Measurements from ENCODE around the gene IGIP. TPM values are rescaled to one million over a fixed set of nuclear protein-coding genes. Genes with fewer than 3 reads are reported as not detected.
"Not testable (repeated sequence)": the region's sequence is repeated elsewhere in the genome, so short reads cannot be mapped to it uniquely, and the experiment has no call there.

IGIP gene
- total RNA-seq, 1 donor from 2014 or later = 15.9 TPM

DNA sequence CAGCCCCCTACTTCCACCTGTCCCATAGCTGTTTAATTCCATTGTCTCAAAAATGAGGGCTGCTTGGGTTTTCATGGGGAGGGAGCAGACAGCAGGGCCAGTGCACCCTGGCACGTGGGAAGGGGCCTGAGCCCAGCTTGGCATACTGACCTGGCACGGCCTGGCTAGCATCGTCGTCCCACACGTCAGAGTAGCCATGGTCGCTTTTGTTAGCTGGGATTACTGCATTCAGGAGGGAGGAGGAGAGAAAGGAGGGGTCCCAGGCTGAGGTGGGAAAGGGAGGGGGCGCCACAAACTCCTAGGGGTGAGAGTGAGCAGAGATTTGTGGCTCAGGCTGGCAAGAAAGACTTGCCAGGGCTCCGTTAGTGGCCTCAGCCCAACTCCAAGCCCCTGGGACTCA, 28.2 kb downstream of the IGIP start:
- intact Hi-C loops (cut with DNase I) = no loop called here
- no peak for DNase-seq (ENCODE audit: low spot score)

DNA sequence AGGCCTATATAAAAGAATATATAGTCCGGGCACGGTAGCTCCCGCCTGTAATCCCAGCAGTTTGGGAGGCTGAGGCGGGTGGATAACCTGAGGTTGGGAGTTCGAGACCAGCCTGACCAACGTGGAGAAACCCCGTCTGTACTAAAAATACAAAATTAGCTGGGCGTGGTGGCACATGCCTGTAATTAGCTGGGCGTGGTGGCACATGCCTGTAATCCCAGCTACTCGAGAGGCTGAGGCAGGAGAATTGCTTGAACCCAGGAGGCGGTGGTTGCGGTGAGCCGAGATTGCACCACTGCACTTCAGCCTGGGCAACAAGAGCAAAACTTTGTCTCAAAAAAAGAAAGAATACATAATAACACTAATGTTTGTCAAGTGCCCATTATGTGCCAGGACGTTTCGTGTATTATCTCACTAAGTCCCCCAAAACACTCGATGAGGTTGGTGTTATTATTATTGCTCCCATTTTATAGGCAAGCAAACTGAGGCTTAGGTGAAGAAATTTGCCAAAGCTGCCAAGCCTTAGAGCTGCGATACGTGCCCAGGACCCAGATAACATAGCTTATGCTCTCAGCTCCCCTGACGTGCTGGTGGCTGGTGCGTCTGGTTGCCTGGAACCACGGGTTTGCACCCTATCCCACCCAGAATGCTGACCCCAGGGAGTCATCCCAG, 29.1 kb downstream of the IGIP start:
- intact Hi-C loops (cut with DNase I) = loop anchor here (5.0 kb wide), 1 partner anchor 293 kb away; no protein-coding TSS in a partner anchor
- DNase-seq (ENCODE audit: low spot score) = not testable (repeated sequence)

DNA sequence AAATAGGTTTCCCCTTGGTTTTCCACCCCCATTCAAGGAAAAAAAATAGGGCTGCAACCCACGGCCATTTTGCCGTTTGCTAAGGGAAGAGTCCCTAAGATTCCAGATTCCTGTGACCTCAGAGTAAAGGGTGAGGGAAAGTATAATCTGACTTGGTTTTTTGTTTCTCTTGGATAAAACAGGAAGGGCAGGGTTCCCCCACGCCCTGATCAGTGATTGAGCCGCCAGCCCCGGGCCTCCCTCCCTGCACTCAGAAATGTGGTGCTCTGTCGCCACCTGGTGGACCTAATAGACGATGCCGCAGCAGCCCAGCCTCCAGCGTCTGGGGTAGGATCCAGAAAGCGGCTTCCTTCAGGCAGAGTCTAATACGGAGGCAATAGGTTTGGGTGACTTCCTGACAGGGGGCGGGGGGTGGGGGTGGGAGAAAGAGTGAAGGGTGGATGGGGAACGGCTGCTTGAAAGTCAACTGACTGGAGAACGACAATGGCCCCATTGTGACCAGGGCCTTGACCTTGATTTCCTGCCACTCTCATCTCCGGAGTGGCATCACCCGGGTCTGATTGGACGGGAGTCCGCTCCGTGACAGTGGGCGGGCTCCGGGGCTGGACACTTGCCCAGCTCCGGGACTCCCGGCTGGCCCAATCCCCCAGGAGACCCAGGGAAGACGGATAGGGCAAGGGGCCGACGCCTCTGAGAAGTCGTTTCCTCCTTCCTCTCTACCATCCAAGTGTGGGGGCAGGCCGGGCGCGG, 31.5 kb downstream of the IGIP start:
- DNase-seq (ENCODE audit: low spot score) = peak; percentile 96
- intact Hi-C loops (cut with DNase I) = loop anchor here (1.0 to 5.0 kb wide), 3 partner anchors 85 to 370 kb away; no protein-coding TSS in a partner anchor

DNA sequence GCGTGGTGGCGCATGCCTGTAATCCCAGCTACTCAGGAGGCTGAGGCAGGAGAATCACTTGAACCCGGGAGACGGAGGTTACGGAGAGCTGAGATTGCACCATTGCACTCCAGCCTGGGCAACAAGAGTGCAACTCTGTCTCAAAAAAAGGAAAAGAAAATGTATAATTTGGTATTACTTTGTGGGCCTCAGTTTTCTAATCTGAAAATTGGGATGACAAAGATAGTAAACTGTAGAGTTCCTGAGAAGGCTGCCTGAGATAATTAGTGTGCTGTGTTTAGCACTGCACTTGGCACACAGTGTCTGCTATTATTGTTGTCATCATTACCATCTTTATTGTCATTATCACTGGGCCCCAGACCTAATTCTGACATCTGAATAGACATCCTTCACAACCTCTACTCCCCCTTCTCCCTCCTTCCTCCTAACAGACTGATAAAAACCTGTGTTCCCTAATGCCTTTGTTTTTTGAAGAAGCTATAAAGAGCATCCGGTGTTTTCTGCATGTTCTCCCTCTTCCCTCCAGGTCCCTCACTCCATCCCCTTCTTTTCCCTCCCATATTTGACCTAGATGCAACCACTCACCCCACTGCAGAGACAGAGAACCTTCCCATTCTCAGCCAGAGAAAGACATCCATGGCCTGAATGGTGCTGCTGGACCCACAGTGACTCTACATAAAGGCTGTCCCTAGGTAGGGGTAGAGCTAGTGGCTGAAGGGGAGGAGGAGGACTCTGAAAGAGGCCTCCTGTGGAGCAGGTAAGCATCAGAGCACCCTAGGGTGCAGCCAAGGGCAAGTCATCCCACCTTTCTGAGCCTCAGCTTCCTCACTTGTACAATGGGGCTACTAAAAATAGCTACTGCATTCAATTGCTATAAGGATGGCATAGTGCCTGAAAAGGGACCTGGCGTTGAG, 33.5 kb downstream of the IGIP start:
- DNase-seq (ENCODE audit: low spot score) = no peak
- intact Hi-C loops (cut with DNase I) = loop anchor here (5.0 kb wide), 1 partner anchor 297 kb away; no protein-coding TSS in a partner anchor

DNA sequence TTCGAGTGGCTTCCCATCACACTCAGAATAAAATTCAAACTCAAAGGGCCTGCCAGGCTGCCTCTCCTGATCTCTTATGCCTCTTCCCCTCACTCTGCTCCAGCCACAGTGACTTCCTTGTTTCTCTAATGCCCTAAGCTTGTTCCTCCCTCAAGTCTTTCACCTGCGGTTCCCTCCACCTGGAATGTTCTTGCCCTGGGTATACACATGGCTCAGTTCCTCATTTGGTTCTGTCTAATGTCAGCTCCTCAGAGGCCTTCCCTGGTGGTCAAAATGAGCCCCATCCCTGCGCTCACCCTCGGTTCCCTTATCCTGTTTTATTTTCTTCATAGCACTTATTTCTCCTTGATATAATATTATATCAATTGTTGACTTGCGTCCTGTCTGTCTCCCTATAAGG, 36.5 kb downstream of the IGIP start:
- intact Hi-C loops (cut with DNase I) = no loop called here
- no peak for DNase-seq (ENCODE audit: low spot score)

DNA sequence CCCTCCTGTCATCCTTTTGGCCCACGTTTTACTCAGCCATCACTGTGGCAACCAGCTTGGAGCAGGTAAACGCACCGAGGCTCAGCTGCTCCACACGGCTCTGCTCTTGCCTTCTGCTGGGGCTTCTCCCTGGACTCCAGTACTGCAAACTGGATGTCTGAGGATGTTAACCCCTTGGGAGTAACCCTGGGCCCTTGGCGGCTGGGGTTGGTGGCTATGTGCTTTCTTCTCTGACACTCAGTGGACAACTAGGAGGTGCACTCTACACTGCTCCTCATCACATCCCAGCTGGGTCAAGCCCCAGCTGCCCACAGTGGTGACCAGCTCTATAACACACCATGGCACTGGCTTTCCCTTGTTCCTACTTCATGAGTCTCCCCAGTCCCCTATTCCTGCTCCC, 37.0 kb downstream of the IGIP start:
- no peak for DNase-seq (ENCODE audit: low spot score)
- intact Hi-C loops (cut with DNase I) = no loop called here

DNA sequence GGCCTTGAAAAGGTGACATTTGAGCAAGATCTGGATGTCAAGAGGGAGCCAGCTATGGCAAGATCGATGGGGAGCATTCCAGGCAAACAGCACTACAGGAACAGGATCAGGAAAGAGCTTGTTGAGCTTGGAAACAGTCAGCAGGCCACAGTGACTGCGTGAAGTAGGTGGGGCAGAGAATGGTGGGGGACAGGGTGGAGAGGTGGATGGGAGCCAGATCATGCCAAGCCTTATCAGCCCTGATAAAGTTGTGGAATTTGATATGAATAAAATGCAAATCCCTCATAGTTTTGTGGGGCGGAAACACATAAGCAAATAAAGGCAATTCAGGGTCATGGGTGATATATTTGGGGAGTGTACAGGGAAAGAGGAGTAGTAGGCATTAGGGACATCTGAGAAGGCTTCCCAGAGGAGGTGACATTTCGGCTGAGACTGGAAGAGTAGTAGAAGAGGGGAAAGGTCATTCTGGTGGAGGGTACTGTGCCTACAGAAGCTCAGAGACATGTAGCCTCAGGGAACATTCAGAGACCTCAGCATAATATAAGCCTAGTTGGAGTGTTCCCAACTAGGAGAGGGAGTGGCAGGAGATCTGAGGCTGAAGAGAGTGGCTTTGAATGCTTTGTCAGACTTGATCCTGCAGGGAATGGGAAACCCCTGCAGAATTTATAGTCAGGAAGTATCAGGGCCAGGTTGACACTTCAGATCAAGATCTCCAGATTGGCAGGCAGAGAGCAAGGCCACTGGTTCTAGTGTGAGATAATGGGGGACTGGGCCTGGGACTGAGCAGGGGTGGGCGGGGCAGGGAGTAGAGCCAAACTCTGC, 39.6 kb downstream of the IGIP start:
- intact Hi-C loops (cut with DNase I) = no loop called here
- no peak for DNase-seq (ENCODE audit: low spot score)

DNA sequence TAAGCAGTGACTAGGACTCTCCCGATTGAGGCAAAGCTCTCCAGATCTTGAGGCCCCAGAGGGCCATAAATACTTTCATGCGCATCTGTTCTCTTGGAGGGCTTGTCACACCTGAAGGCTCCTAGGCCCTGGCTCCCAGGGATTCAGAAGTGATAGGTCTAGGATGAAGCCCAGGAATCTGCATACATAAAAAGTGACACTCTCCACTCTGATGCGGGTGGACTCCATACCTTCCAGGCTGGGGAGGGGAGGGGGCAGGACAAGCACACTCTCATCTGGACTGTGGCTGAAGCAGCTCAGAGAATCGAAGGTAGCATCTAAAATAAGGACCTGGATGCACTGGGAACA, 40.2 kb downstream of the IGIP start:
- DNase-seq (ENCODE audit: low spot score) = no peak
- intact Hi-C loops (cut with DNase I) = no loop called here

DNA sequence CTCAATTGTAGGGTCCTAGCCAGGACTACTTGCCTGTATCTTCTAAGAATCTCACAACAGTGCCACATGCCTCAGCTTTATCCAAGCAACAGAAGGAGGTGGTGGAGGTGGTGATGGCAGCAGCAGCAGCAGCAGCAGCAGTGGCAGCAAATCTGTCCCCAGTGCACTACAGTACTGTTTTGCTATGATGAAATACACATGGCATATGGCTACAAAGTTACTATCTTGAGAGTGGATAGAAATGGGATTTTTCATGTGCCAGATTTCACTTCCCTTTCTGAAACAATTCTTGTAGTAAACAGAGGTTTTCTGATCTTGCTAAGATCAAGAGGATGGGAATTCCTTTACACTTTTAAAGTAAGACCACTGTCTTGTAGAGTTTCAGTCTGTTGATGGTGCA, 41.2 kb downstream of the IGIP start:
- intact Hi-C loops (cut with DNase I) = no loop called here
- DNase-seq (ENCODE audit: low spot score) = no peak

DNA sequence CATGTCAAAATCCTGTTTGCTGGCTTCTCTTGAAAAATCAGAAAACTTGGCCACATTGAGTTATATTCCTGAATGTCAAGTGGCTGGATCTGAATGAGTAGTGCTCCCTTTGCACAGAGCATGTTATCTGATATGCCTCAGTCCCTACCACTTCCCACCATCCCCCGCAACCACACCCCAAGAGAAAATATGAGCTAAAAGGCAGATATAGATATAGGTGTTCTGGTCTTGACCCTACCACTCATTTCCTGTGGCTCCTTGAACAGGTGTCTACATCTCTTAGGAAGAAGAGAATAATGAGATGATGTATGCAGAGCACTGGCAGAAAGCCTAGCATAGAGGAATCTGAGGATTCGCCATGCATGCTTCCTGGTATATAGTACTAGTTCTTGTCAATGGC, 42.6 kb downstream of the IGIP start:
- intact Hi-C loops (cut with DNase I) = no loop called here
- no peak for DNase-seq (ENCODE audit: low spot score)

DNA sequence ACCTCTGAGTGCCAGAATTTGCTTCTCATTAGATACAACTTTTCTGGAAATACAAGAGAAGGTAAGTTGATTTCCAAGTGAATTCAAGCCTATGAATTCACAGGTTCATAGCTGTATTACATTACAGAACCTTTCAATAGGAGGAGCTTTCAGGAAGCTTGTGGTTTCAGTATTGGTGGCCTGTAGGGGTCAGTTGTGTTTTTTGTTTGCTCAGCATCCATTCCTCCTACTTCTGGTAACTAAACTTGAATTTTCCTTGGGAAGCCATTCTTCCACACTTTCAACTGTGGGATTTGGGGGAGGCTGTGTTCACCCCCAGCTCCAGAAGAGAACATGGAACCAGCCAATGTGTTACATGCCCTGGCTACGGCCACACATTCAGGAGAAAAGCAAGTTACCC, 43.7 kb downstream of the IGIP start:
- DNase-seq (ENCODE audit: low spot score) = no peak
- intact Hi-C loops (cut with DNase I) = no loop called here

DNA sequence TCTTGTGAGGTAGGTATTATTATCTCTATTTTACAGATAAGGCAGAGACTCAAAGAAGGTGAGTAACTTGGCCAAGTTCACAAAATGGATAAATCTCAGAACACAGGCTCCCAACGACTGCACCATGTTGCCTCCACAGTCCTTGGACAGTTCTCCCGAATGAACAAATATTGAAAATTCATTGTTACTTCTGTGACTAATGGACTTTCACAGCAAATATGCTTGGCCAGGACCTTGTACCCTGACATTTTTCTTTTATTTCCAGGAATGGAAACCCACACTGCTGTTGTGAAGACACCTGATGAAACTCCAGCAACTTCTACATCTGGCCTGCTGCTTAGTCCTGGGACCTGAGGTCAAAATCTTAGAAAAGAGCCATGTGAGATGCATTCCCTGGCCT, 46.7 kb downstream of the IGIP start:
- intact Hi-C loops (cut with DNase I) = no loop called here
- DNase-seq (ENCODE audit: low spot score) = no peak

DNA sequence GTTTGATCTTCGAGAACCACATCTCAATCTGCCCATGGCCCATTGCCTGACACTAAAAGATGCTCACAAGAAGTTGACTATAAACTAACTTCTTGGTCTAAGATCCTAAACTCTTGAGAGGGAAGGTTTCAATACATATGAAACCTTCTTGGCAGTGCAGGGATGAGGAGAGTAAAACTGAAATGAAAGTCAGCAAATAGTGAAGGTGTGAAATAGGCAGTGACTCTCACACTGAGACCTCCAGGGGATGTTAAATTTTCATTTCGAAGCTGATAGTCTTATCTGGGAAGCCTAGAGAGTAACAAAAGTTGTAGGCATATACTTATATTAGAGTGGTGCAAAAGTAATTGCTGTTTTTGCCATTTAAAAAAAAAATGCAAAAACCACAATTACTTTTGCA, 48.3 kb downstream of the IGIP start:
- intact Hi-C loops (cut with DNase I) = no loop called here
- no peak for DNase-seq (ENCODE audit: low spot score)

DNA sequence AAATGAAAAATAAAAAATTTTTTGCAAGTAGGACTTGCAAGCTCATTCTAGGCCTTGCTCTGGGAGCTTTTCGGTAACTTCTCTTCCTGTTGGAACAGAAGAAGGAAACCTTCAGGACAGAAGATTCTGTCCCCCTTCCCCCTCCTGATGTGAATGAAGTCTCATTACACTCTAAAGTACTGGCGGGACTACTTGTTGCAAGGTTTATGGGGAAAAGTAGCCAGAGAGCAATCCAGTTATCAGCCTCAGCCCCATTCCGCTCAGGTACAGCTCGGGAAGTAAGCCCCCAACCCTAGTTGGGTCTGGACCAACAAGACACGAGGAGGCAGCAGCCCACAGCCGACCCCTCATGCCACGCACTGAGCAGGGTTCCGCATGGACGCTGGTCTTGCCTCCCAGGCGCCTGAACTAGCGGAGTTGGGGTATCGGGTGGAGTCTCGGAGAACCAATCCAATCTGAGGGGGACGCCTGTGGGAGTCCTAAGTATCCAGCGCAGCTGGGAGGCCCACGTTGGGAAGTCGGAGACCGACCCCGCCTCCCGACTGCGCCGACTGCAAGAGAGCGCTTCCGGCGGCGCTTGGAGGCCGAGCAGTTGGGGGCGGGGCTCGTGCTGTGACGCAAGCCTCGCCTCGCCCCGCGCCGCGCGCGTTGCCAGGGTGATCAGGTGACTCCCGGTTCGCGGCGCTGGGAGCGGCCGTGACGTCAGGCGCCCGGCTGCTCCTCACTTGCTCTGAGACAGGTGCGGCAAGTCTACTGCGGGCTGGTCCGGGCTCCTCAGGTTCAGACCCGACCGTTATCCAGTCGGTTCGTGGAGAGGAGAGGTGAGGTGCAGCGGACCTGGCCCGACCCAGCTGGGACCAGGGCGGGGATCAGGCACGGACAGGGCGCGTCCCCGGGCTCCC, 49.0 kb downstream of the IGIP start, which contains the start of gene CYSTM1:
CYSTM1 (plus strand) TSS at position 724 of the 902 bp plus-strand sequence. CDS start 19,278 bp downstream, outside the sequence.
- peak; percentile 99 for DNase-seq (ENCODE audit: low spot score)
- intact Hi-C loops (cut with DNase I) = loop anchor here (5.0 kb wide), 1 partner anchor 173 kb away; the partner anchor contains the start of gene HBEGF

DNA sequence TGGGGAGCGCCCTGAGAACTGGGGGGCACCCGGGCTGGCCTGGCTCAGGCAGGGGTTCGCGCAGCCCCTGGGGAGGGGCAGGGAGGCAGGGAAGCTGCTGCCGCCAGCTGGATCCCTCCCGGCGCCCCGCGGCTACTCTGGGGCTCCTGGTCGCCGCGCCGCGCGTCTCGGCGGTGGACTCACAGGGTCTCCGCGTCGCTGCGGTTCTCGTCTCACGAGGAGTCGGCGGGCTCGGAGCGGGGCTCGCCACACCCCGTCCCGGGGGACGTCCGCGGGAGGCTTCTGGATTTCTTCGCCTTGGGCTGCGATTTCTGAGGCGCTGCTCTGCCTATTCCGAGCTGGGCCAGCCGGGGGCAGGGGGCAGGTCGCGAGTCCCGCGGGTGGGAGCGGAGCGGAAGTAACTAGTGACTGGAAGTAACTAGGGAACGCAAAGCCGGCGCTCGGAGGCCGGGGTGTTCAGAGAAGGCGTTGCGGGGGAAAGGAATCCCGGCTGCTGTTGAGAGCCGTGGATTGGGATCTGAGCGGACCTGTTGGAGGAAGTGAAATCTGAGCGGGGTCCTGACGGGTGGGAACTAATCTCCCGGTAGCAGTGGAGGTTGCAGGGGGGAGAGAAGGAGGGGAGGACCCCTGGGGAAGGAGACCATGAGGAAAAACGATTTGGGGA, 49.8 kb downstream of the IGIP start:
- DNase-seq (ENCODE audit: low spot score) = peak; percentile 92
- intact Hi-C loops (cut with DNase I) = loop anchor here (5.0 kb wide), 1 partner anchor 172 kb away; the partner anchor contains the start of gene HBEGF

DNA sequence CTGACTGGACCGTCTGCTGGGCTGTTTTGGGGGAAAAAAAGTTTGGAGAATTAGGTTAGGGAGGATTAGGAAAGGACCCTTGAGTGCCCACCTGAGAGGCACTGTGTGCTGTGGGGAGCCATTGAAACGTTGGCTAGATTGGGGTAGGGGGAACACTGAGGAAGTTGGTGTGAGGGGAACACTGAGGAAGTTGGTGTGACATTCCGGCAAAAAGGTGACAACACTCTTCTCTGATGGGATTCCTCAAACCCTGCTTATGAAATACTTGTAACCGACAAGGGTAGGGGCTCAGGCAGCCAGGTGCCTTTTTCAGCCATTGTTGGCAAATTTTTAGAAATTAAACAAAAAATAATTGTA, 50.3 kb downstream of the IGIP start:
- intact Hi-C loops (cut with DNase I) = loop anchor here (5.0 kb wide), 1 partner anchor 171 kb away; the partner anchor contains the start of gene HBEGF
- no peak for DNase-seq (ENCODE audit: low spot score)

DNA sequence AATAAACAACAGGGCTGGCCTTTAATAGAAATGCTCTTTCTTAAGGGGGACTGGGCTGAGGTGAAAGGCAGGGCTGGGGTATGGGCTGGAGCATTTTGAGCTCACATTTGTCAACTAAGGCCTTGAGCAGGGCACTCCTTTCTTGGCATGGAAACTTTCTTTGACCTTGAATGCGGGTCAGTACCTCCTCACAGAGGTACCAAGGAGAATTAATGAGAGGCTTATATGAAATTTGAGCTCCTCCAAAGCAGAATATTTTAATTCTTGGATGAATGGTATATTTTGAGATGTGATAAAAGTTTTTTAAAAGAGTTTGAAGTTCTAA, 52.3 kb downstream of the IGIP start:
- intact Hi-C loops (cut with DNase I) = loop anchor here (5.0 kb wide), 1 partner anchor 169 kb away; the partner anchor contains the start of gene HBEGF
- no peak for DNase-seq (ENCODE audit: low spot score)

Measured in cardiac septum (tissue), 1 donor.